Kidney epithelial cell (primary cell): ENCODE measurements around the gene SH3YL1. TPM values are rescaled to one million over a fixed set of nuclear protein-coding genes. Genes with fewer than 3 reads are reported as not detected.

Source experiments
- DNase-seq: peaks from one replicate; pipeline ENCODE4 v3.0.0-alpha.2; 2010; ENCODE audit warnings: low read depth
- H3K27me3 ChIP-seq: 2 replicates; pipeline ENCODE4 v1.6.0; 2011; ENCODE audit warnings: low read length; ENCODE audit not compliant: control insufficient read depth, insufficient read depth
- H3K36me3 ChIP-seq: 2 replicates; pipeline ENCODE4 v1.5.1; 2011; ENCODE audit warnings: low read length; ENCODE audit not compliant: control insufficient read depth, insufficient read depth
- H3K4me3 ChIP-seq: 2 replicates; pipeline ENCODE4 v1.5.1; 2011; ENCODE audit warnings: low read depth, mild to moderate bottlenecking, control low read depth, low read length
- CTCF ChIP-seq: IDR thresholded peaks from 2 replicates; pipeline ENCODE4 v1.5.1; 2011; ENCODE audit warnings: mild to moderate bottlenecking, moderate library complexity, low read length, control low read depth, inconsistent platforms; ENCODE audit not compliant: insufficient read depth, poor library complexity, severe bottlenecking
- total RNA-seq: library from RNA; depleted of rRNA; stranded (reverse); fragments of >200 nt; gene quantifications from 2 replicates; pipeline ENCODE4 v1.2.3, GENCODE V29; 2015

Gene SH3YL1
- total RNA-seq, 1 donor from 2014 or later, result 50.2 TPM

GRCh38 chr2:191311-192190 lies 72.3 kb downstream of the SH3YL1 start:
- TF ChIP-seq CTCF, result no peak
- DNase-seq, result no peak
- no peaks in the 10 kb centered on the region for H3K36me3 ChIP-seq
- H3K4me3 ChIP-seq, result no peak overlapping the region
- H3K27me3 ChIP-seq, result no peaks in the 10 kb centered on the region

- Histone ChIP-seq H3K36me3 (no peaks in the 10 kb centered on the region), H3K4me3 (no peak overlapping the region), H3K27me3 (no peaks in the 10 kb centered on the region)
- DNase-seq, result no peak
- no peak for TF ChIP-seq CTCF
Measured at GRCh38 chr2:187825-188224, 76.0 kb downstream of the SH3YL1 start.

GRCh38 chr2:185221-185620 lies 78.6 kb downstream of the SH3YL1 start:
- H3K4me3 ChIP-seq, result no peak overlapping the region
- H3K27me3 ChIP-seq, result no peaks in the 10 kb centered on the region
- no peak for DNase-seq
- no peak for TF ChIP-seq CTCF
- no peaks in the 10 kb centered on the region for H3K36me3 ChIP-seq

GRCh38 chr2:184695-185094 lies 79.1 kb downstream of the SH3YL1 start:
- Histone ChIP-seq H3K4me3 (no peak overlapping the region), H3K27me3 (no peaks in the 10 kb centered on the region), H3K36me3 (no peaks in the 10 kb centered on the region)
- no peak for DNase-seq
- TF ChIP-seq CTCF, result no peak

- Histone ChIP-seq H3K36me3 (no peaks in the 10 kb centered on the region), H3K4me3 (no peak overlapping the region), H3K27me3 (no peaks in the 10 kb centered on the region)
- DNase-seq, result no peak
- no peak for TF ChIP-seq CTCF
Measured at GRCh38 chr2:182509-183122, 81.2 kb downstream of the SH3YL1 start.
